Left renal cortex interstitium (tissue), 4 donors: ENCODE results near the gene TCF4. TPM values are rescaled to one million over a fixed set of nuclear protein-coding genes. Genes with fewer than 3 reads are reported as not detected.

ENCODE experiments used
- DNase-seq, 4 donors: peaks; one replicate each; pipeline ENCODE4 v3.0.0-alpha.2; 2013; ENCODE audit warnings: low read depth in 4 of 4, low spot score in 2 of 4, missing footprints in 1 of 4
- polyA plus RNA-seq, 4 donors: library from polyadenylated mRNA; unstranded; fragments of 120-200 nt; gene quantifications; one replicate each; pipeline ENCODE4 v1.2.1, GENCODE V29; 2013; ENCODE audit not compliant: insufficient read length in 4 of 4

TCF4 gene
- polyA plus RNA-seq, 4 donors, result 60.9 to 74.8 (median 71.2) TPM

DNA sequence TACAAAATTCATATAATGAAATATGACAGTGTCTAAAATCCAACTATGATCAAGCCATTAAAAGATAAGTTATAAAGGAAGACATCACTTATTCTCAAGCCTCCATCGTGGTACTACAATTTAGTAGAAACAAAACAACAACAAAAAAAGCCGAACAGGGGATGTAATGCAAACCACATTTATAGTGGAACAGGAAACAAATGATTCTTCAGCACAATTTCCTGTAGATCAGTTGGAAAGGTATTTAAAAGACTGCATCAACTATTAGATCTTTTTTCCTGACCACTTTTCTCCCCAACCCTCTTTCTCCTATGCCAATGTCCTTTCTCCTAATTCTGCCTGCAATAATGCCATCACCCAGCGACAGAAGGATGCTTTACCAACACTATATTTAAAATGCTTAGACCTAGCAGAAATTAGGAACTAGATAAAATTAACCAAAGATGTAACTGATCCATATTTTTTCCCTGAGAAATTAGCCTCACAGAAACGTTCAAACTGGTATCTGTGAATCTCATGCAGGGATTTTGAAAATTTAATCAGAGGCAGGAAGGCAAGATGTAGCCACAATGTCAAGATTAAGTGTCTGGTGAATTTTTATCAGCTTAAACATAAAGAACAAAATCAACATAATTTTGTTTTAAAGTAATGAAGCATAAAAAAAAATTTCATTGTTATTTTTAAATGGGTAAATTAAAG is 271.4 kb downstream of the TCF4 start:
- DNase-seq, result no peak

GRCh38 chr18:55314615-55315237 is 273.3 kb downstream of the TCF4 start:
- DNase-seq, result no peak

- no peak for DNase-seq
These were observed 274.0 kb downstream of the TCF4 start for GRCh38 chr18:55314031-55314430.

GRCh38 chr18:55310863-55311262 is 277.1 kb downstream of the TCF4 start:
- no peak for DNase-seq

DNA sequence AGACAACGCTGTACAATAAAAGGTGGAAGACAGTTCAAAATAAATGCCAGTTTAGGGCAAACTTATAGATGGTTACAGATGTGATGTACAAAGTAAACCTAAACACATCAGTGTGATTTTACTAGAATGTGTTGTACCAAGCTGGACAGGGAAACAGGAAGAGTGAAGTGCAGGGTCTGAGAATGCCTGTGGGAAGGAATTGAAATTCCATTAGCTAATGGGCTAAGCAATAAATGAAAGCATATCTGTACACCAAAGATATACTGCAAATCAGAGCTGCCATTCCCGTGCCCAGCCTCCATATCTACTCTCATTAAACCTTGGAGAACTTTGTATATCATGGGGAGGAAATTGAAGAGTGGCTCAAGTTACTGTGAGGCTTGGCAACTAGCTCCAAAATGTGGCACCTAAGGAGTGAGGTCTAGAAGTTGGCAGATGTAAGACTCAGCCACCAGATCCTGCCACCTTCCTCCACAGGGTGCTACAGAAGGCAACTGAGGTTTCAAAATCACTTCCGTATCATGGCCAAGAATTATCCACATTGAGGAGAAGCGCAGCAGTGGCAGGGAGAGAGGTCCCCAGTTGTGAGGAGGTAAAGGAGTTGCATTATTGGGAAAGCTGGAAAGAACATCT is 277.8 kb downstream of the TCF4 start:
- DNase-seq, result no peak

DNA sequence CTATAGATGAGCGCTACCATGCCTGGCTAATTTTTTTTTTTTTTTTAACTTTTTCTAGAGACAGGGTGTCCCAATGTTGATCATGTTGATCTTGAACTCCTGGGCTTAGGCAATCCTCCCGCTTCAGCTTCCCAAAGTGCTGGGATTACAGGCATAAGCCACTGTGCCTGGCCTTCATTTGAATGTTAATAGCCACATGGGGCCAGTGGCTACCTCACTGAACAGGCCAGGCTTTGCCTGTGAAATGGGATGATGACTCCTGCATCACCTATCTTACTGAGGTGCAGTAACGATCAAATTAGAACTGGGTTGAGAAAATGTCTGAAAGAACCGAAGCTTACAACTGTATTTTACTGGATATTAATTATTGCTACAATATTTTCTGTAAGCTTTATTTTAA is 278.7 kb downstream of the TCF4 start:
- no peak for DNase-seq

DNA sequence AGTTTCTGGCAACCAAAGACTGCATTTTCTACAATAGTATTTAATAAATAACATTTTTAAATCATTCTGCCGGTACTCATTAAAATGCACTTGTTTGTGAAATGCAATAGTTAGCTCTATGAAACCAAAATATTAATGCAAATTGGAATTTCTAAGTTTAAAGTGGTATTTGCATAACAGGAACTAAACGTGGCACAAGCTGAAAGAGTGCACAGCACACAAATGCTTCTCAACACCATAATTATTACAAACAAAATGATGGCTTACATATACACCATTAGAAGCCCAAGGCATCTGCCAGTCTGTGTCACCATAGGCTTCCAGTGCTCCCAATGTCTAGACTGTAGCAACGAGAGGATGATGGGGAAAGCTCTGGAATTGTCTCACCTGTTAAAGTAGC is 280.5 kb downstream of the TCF4 start:
- DNase-seq, result no peak

DNA sequence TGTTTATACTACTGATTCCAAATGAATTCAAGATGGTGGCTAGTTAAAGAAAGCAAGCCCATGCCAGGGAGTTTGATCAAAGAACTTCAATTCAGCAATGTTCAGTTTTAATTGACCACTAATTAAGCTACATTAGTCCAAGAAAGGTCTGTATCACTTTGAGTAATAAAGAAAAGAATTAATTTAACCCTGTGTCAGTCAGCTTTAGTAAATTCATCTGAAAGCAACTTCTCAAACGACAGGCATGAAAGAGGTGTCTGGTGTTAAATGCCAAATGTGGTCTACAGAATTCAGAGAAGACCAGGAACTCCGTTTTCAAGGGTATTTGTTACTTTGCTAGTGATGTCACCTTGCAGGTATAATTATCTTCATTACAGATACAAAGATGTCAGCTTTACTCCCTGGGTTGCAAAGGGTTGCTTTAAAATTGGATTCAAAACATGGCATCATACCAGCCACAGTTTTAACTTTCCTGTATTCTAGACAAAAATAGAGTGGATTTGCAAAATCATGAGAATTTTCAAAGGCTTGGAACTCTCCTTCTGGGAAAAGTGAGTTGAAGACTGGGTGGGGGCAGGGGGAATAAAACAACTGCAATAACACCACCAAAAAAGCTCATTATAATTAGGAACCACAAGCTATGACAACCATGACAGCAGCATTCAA is 281.5 kb downstream of the TCF4 start:
- no peak for DNase-seq

GRCh38 chr18:55302167-55302833 is 285.7 kb downstream of the TCF4 start:
- DNase-seq, result no peak

GRCh38 chr18:55301824-55302166 is 286.2 kb downstream of the TCF4 start:
- no peak for DNase-seq

DNA sequence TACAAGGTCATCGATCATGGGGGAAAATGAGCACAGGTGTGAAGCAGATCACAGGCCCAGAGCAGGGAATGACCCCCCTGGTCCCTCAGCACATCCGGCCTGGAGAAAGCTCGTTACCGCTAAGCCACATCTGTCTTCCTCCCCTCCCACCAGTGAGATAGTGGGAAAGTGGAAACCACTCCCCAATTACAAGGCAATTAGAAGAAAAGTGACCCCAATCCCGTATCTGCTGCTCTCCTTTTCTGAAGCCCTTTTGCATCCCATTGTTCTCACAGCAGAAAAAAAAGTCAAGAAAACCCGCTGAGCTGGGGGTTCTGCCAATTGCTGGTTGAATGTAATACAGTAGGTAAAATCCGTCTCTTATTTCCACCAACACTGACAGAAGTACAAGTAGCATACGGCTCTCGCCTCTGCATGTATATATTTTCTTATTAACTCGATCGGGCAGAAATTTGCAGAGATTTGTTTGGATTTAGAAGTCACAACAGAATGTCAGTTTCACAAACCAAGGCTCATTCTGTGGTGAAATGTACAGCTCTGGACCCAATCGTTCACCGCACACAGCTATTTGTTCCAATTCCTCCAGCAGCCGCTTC is 287.0 kb downstream of the TCF4 start:
- DNase-seq, result no peak

GRCh38 chr18:55300421-55300935 is 287.5 kb downstream of the TCF4 start:
- no peak for DNase-seq

DNA sequence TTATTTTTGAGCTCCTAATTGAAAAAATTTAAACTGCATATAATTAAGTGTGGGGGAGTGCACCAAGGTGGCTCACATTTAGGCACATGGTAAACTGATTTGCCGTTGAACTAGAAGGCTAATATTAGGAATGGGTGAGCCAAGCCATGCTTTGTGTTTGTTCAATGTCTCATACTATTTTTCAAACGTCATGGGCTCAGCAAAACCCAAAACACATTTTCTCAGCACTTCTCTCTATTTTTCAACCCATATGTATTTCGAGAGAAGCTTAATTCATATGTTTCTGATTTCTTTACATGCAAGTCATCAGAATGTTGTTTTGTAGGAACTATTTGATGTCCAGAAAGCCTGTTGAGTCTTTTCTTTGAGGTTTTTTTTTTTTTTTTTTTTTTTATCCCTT is 291.2 kb downstream of the TCF4 start:
- no peak for DNase-seq

GRCh38 chr18:55296115-55296514 is 291.9 kb downstream of the TCF4 start:
- no peak for DNase-seq

DNA sequence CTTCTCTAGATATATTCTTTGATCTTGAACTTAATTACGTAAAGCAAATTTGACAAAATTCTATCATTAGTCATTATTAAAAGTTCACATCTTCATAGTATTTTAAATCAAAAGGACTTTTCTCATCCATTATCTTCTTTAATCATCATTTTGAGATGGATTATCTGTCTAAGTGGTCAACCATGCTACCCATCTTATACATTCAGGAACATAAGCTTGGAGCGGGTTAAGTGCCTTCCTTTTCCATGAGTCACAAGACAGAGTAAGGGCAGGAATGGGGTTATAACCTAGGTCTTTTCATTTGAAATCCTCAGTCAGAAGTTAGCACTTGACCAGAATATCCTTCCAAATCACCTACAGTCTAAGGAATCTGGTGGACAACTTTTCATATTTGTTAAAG is 297.1 kb downstream of the TCF4 start:
- DNase-seq, result no peak

GRCh38 chr18:55289775-55290174 is 298.2 kb downstream of the TCF4 start:
- no peak for DNase-seq

DNA sequence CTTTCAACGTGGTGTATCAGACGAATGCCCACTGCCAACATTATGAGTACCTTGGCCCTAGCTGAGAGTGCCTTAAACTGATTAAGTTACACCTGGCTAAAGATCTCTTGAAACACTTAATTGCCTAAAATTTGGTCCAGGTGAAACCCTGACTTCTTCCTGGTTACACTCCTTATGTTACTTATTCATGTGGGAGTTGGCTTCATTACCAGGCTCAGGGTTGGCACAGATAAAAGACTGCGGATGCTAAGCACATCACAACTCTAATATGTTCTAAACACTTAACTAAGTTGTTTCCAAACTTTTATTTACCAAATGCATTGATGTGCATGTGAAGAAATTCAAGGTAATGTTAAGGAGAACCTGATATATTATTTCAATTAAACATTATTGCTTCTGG is 298.9 kb downstream of the TCF4 start:
- DNase-seq, result no peak

DNA sequence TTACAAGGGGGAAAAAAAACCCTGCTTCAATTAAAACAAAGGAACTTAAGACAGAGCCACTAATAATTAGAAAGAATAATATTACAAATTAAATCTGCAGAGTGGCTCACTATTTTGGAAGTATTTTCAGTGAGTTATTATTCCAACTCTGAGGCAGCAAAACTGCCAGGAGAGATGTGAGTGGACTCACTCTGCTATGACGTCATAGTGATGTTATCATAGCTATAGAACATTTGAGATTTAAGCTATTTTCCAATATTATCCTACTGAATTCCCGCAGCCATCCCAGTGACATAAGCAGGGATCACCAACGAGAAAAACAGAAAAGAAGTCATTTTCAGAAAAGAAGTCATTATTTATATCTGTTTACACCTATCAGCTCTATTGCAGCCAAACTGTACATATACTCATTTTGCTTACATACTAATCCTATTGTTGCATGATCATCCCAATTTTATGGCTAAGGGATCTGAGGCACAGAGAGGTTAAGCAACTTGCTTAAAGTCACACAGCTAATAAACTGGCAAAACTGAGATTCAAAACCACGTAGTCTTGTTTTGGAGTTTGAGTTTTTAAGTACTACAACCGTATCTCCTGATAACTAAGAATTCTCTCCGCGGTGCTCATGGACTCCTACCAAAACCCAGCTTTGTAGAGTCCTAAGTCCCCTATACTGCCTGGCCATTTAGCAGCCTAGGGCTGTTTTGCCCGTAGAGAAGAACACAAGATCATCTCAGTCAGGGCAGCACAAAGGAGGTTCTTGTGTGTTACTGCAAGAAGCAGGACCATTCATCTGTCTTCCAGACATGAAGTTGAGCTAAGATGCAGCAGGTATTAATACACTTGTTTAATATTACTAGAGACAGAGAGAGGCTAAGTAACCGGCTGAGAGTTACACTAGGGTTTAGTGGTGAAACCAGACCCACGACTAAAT is 299.8 kb downstream of the TCF4 start:
- DNase-seq, result no peak

DNA sequence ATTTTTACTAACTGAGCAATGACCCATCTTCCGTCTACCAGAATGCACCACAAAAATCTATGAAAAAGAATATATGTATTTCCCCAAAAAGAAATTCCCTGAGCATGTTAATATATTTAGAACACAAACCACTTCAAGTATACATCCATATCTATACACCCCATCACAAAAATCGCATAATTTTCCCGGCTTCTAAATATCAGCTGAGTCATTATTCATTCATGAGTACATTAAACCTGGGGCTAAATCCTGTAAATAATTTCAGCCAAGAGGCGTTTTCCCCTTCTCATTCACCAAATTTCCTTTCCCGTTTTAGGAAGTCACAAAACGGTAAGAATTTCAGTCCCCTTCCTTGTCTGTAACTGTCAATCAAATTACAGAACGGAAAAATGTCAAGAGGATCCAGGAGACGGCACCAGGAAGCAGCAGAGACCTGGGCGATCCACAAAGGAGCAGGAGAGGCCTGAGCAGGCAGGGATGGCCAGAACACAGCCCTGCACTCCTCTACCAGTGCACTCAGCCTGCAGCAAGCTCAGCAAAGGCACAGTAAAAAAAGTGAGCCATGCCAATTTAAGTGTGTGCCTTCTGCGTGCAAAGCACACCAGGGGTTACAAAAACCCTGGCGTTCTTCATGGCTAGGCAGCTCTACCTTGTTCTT is 300.7 kb downstream of the TCF4 start:
- DNase-seq, result no peak
